ENCODE results near the gene HIVEP1.

DNA sequence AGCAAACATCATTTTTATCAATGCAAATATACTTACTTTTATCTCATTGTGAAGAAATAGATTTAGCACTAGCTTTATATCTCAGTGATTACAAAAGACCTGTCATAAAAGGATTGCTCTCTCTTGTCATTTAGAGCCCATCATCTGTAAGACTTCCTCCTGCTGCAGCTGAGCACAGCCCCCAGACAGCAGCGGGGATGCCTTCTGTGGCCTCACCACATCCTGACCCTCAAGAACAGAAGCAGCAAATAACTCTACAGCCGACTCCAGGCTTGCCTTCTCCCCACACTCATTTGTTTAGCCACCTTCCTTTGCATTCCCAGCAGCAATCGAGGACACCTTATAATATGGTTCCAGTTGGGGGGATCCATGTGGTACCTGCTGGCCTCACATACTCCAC lies 151.0 kb downstream of the HIVEP1 start:
- TF ChIP-seq RAD21 (IDR thresholded peaks at IDR 0.05) (no peak), JUND (IDR thresholded peaks at IDR 0.05) (no peak)
- TF ChIP-seq, protein P1, sequence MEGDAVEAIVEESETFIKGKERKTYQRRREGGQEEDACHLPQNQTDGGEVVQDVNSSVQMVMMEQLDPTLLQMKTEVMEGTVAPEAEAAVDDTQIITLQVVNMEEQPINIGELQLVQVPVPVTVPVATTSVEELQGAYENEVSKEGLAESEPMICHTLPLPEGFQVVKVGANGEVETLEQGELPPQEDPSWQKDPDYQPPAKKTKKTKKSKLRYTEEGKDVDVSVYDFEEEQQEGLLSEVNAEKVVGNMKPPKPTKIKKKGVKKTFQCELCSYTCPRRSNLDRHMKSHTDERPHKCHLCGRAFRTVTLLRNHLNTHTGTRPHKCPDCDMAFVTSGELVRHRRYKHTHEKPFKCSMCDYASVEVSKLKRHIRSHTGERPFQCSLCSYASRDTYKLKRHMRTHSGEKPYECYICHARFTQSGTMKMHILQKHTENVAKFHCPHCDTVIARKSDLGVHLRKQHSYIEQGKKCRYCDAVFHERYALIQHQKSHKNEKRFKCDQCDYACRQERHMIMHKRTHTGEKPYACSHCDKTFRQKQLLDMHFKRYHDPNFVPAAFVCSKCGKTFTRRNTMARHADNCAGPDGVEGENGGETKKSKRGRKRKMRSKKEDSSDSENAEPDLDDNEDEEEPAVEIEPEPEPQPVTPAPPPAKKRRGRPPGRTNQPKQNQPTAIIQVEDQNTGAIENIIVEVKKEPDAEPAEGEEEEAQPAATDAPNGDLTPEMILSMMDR (IDR thresholded peaks at IDR 0.05; ENCODE audit: low read depth, low read length, missing input control) = no peak
- TF ChIP-seq, protein P2, sequence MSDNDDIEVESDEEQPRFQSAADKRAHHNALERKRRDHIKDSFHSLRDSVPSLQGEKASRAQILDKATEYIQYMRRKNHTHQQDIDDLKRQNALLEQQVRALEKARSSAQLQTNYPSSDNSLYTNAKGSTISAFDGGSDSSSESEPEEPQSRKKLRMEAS (IDR thresholded peaks at IDR 0.05) = no peak
- TF ChIP-seq, protein P3, sequence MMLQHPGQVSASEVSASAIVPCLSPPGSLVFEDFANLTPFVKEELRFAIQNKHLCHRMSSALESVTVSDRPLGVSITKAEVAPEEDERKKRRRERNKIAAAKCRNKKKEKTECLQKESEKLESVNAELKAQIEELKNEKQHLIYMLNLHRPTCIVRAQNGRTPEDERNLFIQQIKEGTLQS (IDR thresholded peaks at IDR 0.05) = no peak
